ENCODE data around the gene RASGEF1C.

GRCh38 chr5:180095545-180095944 lies 113.5 kb downstream of the RASGEF1C start:
- no peak for TF ChIP-seq CTCF (IDR thresholded peaks at IDR 0.05)
- TF ChIP-seq POLR2A (IDR thresholded peaks at IDR 0.05) = no peak
- no peak for TF ChIP-seq POLR2AphosphoS5 (IDR thresholded peaks at IDR 0.05)
- no peak for TF ChIP-seq EP300 (IDR thresholded peaks at IDR 0.05)
